Measurements from ENCODE around the gene HIVEP1. TPM values are rescaled to one million over a fixed set of nuclear protein-coding genes. Genes with fewer than 3 reads are reported as not detected.

Gene HIVEP1
- total RNA-seq, 2 experiments from 2014 or later = 22.1 to 22.6 TPM

GRCh38 chr6:12137480-12137879 is 125.4 kb downstream of the HIVEP1 start:
- intact Hi-C loops (cut with micrococcal nuclease; ENCODE audit: unreplicated experiment) = no loop called here
- Histone ChIP-seq H3K4me1 (ENCODE audit: insufficient read depth, low read length, poor library complexity, severe bottlenecking) (no peaks in the 10 kb centered on the region), H3K9me3 (ENCODE audit: low read length) (no peaks in the 10 kb centered on the region), H2AFZ (ENCODE audit: low read length) (no peak overlapping the region), H3K4me2 (ENCODE audit: low read length) (no peak overlapping the region), H4K20me1 (ENCODE audit: insufficient read depth, low read length) (no peaks in the 10 kb centered on the region), H3K79me2 (ENCODE audit: insufficient read depth, low read depth, low read length) (no peaks in the 10 kb centered on the region), H3K36me3 (ENCODE audit: insufficient read depth, low read length) (peaks cover 51% of the 10 kb centered on the region), H3K27ac (ENCODE audit: low read depth, low read length, poor library complexity, severe bottlenecking) (no peak overlapping the region), H3K4me3 (ENCODE audit: low read depth, low read length, poor library complexity, severe bottlenecking) (no peak overlapping the region), H3K9me2 (ENCODE audit: insufficient read depth, low read length) (no peaks in the 10 kb centered on the region)
- no TSS peak for BruUV-seq (replicated peaks)
- TF ChIP-seq EZH2phosphoT487 (IDR thresholded peaks at IDR 0.05; ENCODE audit: borderline replicate concordance, low read depth, low read length) (no peak), CTCF (conservative IDR thresholded peaks at IDR 0.05; ENCODE audit: low read length) (no peak)
- ChIA-PET POLR2A (no interaction called here), CTCF (ENCODE audit: unreplicated experiment) (no interaction called here)
- DNase-seq (ENCODE audit: low spot score) = no peak

- intact Hi-C loops (cut with micrococcal nuclease; ENCODE audit: unreplicated experiment) = no loop called here
- Histone ChIP-seq H3K27ac (ENCODE audit: low read depth, low read length, poor library complexity, severe bottlenecking) (no peak overlapping the region), H3K9me2 (ENCODE audit: insufficient read depth, low read length) (no peaks in the 10 kb centered on the region), H2AFZ (ENCODE audit: low read length) (no peak overlapping the region), H3K4me1 (ENCODE audit: insufficient read depth, low read length, poor library complexity, severe bottlenecking) (no peaks in the 10 kb centered on the region), H3K79me2 (ENCODE audit: insufficient read depth, low read depth, low read length) (no peaks in the 10 kb centered on the region), H3K4me3 (ENCODE audit: low read depth, low read length, poor library complexity, severe bottlenecking) (no peak overlapping the region), H4K20me1 (ENCODE audit: insufficient read depth, low read length) (no peaks in the 10 kb centered on the region), H3K4me2 (ENCODE audit: low read length) (no peak overlapping the region), H3K9me3 (ENCODE audit: low read length) (no peaks in the 10 kb centered on the region), H3K36me3 (ENCODE audit: insufficient read depth, low read length) (peaks cover 48% of the 10 kb centered on the region)
- CTCF ChIA-PET (ENCODE audit: unreplicated experiment) = no interaction called here
- POLR2A ChIA-PET = no interaction called here
- BruUV-seq (replicated peaks) = no TSS peak
- no peak for DNase-seq (ENCODE audit: low spot score)
- no peak for TF ChIP-seq CTCF (conservative IDR thresholded peaks at IDR 0.05; ENCODE audit: low read length)
- TF ChIP-seq EZH2phosphoT487 (IDR thresholded peaks at IDR 0.05; ENCODE audit: borderline replicate concordance, low read depth, low read length) = no peak
These were observed 126.3 kb downstream of the HIVEP1 start for GRCh38 chr6:12138381-12138780.

GRCh38 chr6:12138936-12139335 is 126.8 kb downstream of the HIVEP1 start:
- intact Hi-C loops (cut with micrococcal nuclease; ENCODE audit: unreplicated experiment) = no loop called here
- Histone ChIP-seq H3K4me3 (ENCODE audit: low read depth, low read length, poor library complexity, severe bottlenecking) (no peak overlapping the region), H3K4me2 (ENCODE audit: low read length) (no peak overlapping the region), H3K9me3 (ENCODE audit: low read length) (no peaks in the 10 kb centered on the region), H4K20me1 (ENCODE audit: insufficient read depth, low read length) (no peaks in the 10 kb centered on the region), H2AFZ (ENCODE audit: low read length) (no peak overlapping the region), H3K27ac (ENCODE audit: low read depth, low read length, poor library complexity, severe bottlenecking) (no peak overlapping the region), H3K36me3 (ENCODE audit: insufficient read depth, low read length) (peaks cover 46% of the 10 kb centered on the region), H3K4me1 (ENCODE audit: insufficient read depth, low read length, poor library complexity, severe bottlenecking) (no peaks in the 10 kb centered on the region), H3K9me2 (ENCODE audit: insufficient read depth, low read length) (no peaks in the 10 kb centered on the region), H3K79me2 (ENCODE audit: insufficient read depth, low read depth, low read length) (no peaks in the 10 kb centered on the region)
- ChIA-PET CTCF (ENCODE audit: unreplicated experiment) (no interaction called here), POLR2A (no interaction called here)
- no TSS peak for BruUV-seq (replicated peaks)
- no peak for DNase-seq (ENCODE audit: low spot score)
- no peak for TF ChIP-seq CTCF (conservative IDR thresholded peaks at IDR 0.05; ENCODE audit: low read length)
- TF ChIP-seq EZH2phosphoT487 (IDR thresholded peaks at IDR 0.05; ENCODE audit: borderline replicate concordance, low read depth, low read length) = no peak
